Tibial artery (tissue), 4 donors: ENCODE results near the gene DMRT1.

Experiments used
- DNase-seq, 2 donors: peaks; one replicate each; pipeline ENCODE4 v3.0.0-alpha.2; 2019
- H3K27ac ChIP-seq, 2 donors: fragments of 200-600 bp; sonication (generic) in 1 of 2; 1 replicate in 1 of 2; 2 replicates in 1 of 2; pipeline ENCODE4 v1.5.1; 2018 to 2019; ENCODE audit warnings: mild to moderate bottlenecking in 1 of 2
- H3K27me3 ChIP-seq, 2 donors: fragments of 200-600 bp; sonication (generic) in 1 of 2; one replicate each; pipeline versions ENCODE4 v1.5.1 to v1.6.0; 2016 to 2019
- H3K36me3 ChIP-seq, 3 donors: fragments of 200-600 bp; sonication (generic) in 2 of 3; one replicate each; pipeline ENCODE4 v1.5.1; 2016 to 2019; ENCODE audit warnings: mild to moderate bottlenecking in 2 of 3
- H3K4me1 ChIP-seq, 4 donors: fragments of 200-600 bp; sonication (generic) in 2 of 4; 1 replicate in 3 of 4; 2 replicates in 1 of 4; pipeline ENCODE4 v1.5.1; 2016 to 2019
- H3K4me3 ChIP-seq, 2 donors: fragments of 200-600 bp; sonication (generic) in 1 of 2; 1 replicate in 1 of 2; 2 replicates in 1 of 2; pipeline ENCODE4 v1.5.1; 2018 to 2019; ENCODE audit warnings: mild to moderate bottlenecking in 2 of 2
- H3K9me3 ChIP-seq, 3 donors: fragments of 200-600 bp; sonication (generic) in 1 of 3; one replicate each; pipeline ENCODE4 v1.5.1; 2016 to 2019
- intact Hi-C: fragments of 100-400 bp; cut with DNase I; formaldehyde crosslinking; loops from one replicate; pipeline ENCODE4 v1.15.0; 2023; ENCODE audit warnings: low total_unique reads
- TF ChIP-seq, protein P1 (sequence below), 2 experiments: fragments of 200-600 bp in 1 of 2; fragments of 450-650 bp in 1 of 2; IDR thresholded peaks; one replicate each; pipeline ENCODE4 v1.5.1; 2017 to 2019; ENCODE audit warnings: antibody characterized with exemption in 2 of 2, mild to moderate bottlenecking in 1 of 2, moderate library complexity in 1 of 2

The DMRT1 gene

GRCh38 chr9:841371-842209 lies at the start of gene DMRT1:
TSS of gene DMRT1 (plus strand) at chr9:841697. CDS start at chr9:841839, 142 bp downstream.
- TF ChIP-seq, protein P1, sequence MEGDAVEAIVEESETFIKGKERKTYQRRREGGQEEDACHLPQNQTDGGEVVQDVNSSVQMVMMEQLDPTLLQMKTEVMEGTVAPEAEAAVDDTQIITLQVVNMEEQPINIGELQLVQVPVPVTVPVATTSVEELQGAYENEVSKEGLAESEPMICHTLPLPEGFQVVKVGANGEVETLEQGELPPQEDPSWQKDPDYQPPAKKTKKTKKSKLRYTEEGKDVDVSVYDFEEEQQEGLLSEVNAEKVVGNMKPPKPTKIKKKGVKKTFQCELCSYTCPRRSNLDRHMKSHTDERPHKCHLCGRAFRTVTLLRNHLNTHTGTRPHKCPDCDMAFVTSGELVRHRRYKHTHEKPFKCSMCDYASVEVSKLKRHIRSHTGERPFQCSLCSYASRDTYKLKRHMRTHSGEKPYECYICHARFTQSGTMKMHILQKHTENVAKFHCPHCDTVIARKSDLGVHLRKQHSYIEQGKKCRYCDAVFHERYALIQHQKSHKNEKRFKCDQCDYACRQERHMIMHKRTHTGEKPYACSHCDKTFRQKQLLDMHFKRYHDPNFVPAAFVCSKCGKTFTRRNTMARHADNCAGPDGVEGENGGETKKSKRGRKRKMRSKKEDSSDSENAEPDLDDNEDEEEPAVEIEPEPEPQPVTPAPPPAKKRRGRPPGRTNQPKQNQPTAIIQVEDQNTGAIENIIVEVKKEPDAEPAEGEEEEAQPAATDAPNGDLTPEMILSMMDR (IDR thresholded peaks at IDR 0.05): no peak
- intact Hi-C loops: no loop called here
- Histone ChIP-seq H3K27me3 (peaks cover 0 to 64% of the 10 kb centered on the region in 2 donors), H3K4me3 (no peak within 1 kb of the TSS), H3K4me1 (peaks cover 0 to 18% (median 5%) of the 10 kb centered on the region in 4 donors), H3K27ac (no peak within 1 kb of the TSS), H3K9me3 (no peaks in the 10 kb centered on the region), H3K36me3 (no peaks in the 10 kb centered on the region)
- DNase-seq: no peak

- TF ChIP-seq, protein P1 (IDR thresholded peaks at IDR 0.05): no peak
- intact Hi-C loops: no loop called here
- Histone ChIP-seq H3K4me3 (no peak overlapping the region), H3K27me3 (no peaks in the 10 kb centered on the region), H3K27ac (no peak overlapping the region), H3K9me3 (no peaks in the 10 kb centered on the region), H3K36me3 (no peaks in the 10 kb centered on the region), H3K4me1 (no peaks in the 10 kb centered on the region)
- DNase-seq: no peak
These were observed 48.9 kb upstream of the DMRT1 start for GRCh38 chr9:792331-793260.

GRCh38 chr9:794386-794785 lies 47.1 kb upstream of the DMRT1 start:
- H3K27me3 ChIP-seq: no peaks in the 10 kb centered on the region
- no peaks in the 10 kb centered on the region for H3K4me1 ChIP-seq
- DNase-seq: no peak
- H3K27ac ChIP-seq: no peak overlapping the region
- TF ChIP-seq, protein P1 (IDR thresholded peaks at IDR 0.05): no peak
- intact Hi-C loops: no loop called here
- H3K9me3 ChIP-seq: no peaks in the 10 kb centered on the region
- H3K4me3 ChIP-seq: no peak overlapping the region
- H3K36me3 ChIP-seq: no peaks in the 10 kb centered on the region

DNA sequence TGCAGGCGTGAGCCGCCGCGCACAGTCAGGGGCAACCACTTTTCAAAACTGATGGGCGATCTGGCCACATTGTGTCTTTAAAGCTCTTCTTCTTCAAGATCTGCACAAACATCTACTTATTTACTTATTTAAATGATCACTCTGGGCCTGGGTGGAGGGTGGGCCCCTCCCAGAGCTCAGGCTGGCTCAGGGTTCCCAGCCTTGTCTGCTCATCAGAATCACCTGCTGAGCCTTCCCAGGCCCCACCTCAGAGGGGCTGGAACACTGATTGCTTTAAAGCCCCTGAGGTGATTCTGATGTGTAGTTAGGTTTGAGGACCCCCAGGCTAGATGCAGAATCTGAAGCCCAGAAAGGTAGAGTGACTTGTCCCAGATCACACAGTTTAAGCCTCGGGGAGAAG lies 45.6 kb upstream of the DMRT1 start:
- intact Hi-C loops: no loop called here

GRCh38 chr9:800591-801150 lies 40.8 kb upstream of the DMRT1 start:
- no peak overlapping the region for H3K4me3 ChIP-seq
- H3K4me1 ChIP-seq: no peaks in the 10 kb centered on the region
- no peaks in the 10 kb centered on the region for H3K27me3 ChIP-seq
- no peak overlapping the region for H3K27ac ChIP-seq
- no peaks in the 10 kb centered on the region for H3K9me3 ChIP-seq
- intact Hi-C loops: loop anchor here (5.0 kb wide), 1 partner anchor 413 kb away; no protein-coding TSS in a partner anchor
- DNase-seq: no peak
- TF ChIP-seq, protein P1 (IDR thresholded peaks at IDR 0.05): no peak
- no peaks in the 10 kb centered on the region for H3K36me3 ChIP-seq

More for the DNA sequence above, 45.6 kb upstream of the DMRT1 start:
- no peak for DNase-seq
- TF ChIP-seq, protein P1 (IDR thresholded peaks at IDR 0.05): no peak
- H3K4me1 ChIP-seq: no peaks in the 10 kb centered on the region
- no peaks in the 10 kb centered on the region for H3K36me3 ChIP-seq
- no peak overlapping the region for H3K27ac ChIP-seq
- no peak overlapping the region for H3K4me3 ChIP-seq
- H3K27me3 ChIP-seq: no peaks in the 10 kb centered on the region
- no peaks in the 10 kb centered on the region for H3K9me3 ChIP-seq
